ENCODE measurements around the gene USP3. TPM values are rescaled to one million over a fixed set of nuclear protein-coding genes. Genes with fewer than 3 reads are reported as not detected.

Gene USP3
- polyA plus RNA-seq, 1 donor (not counting 4 experiments of a cell fraction or from before 2014, with no cell fraction given): 16.2 TPM

DNA sequence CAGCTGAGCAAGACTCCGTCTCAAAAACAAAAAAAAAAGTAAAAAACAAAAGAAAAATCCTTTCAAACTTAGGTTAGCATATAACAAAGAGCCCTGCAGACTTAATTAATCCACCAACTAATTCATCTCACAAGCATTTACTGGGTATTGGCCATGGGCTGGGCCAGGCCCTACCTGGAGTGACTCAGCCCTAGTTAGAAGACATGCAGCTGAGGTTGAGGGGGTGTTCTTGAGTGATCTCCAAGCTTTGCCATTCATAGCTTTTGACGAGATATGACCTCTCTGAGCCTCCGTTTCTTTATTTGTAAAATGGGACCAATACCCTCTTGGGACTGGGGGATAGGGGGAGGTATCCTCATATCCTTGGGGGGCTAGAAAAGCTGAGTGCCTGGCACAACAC lies 100.6 kb downstream of the USP3 start:
- H2AFZ ChIP-seq (ENCODE audit: control insufficient read depth, low read length): no peak overlapping the region
- H3K9ac ChIP-seq (ENCODE audit: control insufficient read depth, extremely low read depth, insufficient read depth, low read length): no peak overlapping the region
- no peak for FAIRE-seq
- H3K4me2 ChIP-seq (ENCODE audit: control insufficient read depth, extremely low read depth, insufficient read depth, low read depth, low read length): no peak overlapping the region
- H3K4me1 ChIP-seq (ENCODE audit: control insufficient read depth, extremely low read depth, insufficient read depth, low read length): peaks cover 5% of the 10 kb centered on the region
- H3K27me3 ChIP-seq (ENCODE audit: control insufficient read depth, extremely low read depth, insufficient read depth, low read length): no peaks in the 10 kb centered on the region
- H3K4me3 ChIP-seq (ENCODE audit: control insufficient read depth in 2 of 3, extremely low read depth in 1 of 3, insufficient read depth in 2 of 3, low read depth in 1 of 3, low read length in 3 of 3): no peak overlapping the region
- no peaks in the 10 kb centered on the region for H3K9me1 ChIP-seq (ENCODE audit: control insufficient read depth, extremely low read depth, insufficient read depth, low read length)
- DNase-seq (ENCODE audit: low read depth, low spot score): no peak
- H3K36me3 ChIP-seq (ENCODE audit: control insufficient read depth in 2 of 2, extremely low read depth in 1 of 2, insufficient read depth in 2 of 2, low read length in 2 of 2): peaks cover 7 to 8% of the 10 kb centered on the region in 2 experiments
- TF ChIP-seq EZH2 (IDR thresholded peaks at IDR 0.05; ENCODE audit: low read length): no peak
- TF ChIP-seq, protein P1, sequence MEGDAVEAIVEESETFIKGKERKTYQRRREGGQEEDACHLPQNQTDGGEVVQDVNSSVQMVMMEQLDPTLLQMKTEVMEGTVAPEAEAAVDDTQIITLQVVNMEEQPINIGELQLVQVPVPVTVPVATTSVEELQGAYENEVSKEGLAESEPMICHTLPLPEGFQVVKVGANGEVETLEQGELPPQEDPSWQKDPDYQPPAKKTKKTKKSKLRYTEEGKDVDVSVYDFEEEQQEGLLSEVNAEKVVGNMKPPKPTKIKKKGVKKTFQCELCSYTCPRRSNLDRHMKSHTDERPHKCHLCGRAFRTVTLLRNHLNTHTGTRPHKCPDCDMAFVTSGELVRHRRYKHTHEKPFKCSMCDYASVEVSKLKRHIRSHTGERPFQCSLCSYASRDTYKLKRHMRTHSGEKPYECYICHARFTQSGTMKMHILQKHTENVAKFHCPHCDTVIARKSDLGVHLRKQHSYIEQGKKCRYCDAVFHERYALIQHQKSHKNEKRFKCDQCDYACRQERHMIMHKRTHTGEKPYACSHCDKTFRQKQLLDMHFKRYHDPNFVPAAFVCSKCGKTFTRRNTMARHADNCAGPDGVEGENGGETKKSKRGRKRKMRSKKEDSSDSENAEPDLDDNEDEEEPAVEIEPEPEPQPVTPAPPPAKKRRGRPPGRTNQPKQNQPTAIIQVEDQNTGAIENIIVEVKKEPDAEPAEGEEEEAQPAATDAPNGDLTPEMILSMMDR (optimal IDR thresholded peaks at IDR 0.05 in 1 of 3, IDR thresholded peaks at IDR 0.05 in 1 of 3, conservative IDR thresholded peaks at IDR 0.05 in 1 of 3; ENCODE audit: extremely low read depth in 1 of 3, insufficient read depth in 2 of 3, low read length in 3 of 3): no peak
- no peaks in the 10 kb centered on the region for H4K20me1 ChIP-seq (ENCODE audit: control insufficient read depth, extremely low read depth, insufficient read depth, low read length)
- H3K27ac ChIP-seq (ENCODE audit: control insufficient read depth, insufficient read depth, low read length): no peak overlapping the region
- dilution Hi-C loops (cut with MboI; ENCODE audit: extremely low pct_ligation_motif_present, low sequenced_read_pairs): no loop called here
- no peaks in the 10 kb centered on the region for H3K9me3 ChIP-seq (ENCODE audit: control insufficient read depth, low read depth, low read length)
- H3K79me2 ChIP-seq (ENCODE audit: control insufficient read depth, insufficient read depth, low read length): no peaks in the 10 kb centered on the region

DNA sequence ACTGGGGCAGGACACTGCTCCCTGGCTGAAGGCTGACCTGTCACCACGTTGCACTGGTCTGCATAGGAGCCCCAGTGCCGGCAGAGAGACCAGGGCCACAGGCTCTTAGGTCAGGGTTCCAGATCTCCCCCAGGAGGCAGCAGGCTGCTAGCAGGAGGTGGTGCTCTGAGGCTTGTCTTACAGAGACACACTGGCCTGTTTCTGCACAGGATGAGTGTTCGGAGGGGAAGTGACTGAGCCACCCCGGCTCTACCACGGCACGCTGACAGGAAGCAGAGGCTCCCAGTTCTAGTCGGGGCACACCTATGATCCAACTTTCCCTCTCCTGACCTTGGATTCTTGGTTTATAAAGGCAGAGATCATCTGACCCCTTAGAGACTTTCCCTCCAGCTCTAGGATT lies 101.4 kb downstream of the USP3 start:
- FAIRE-seq (no peak), DNase-seq (ENCODE audit: low read depth, low spot score) (no peak)
- H3K9me3 ChIP-seq (ENCODE audit: control insufficient read depth, low read depth, low read length): no peaks in the 10 kb centered on the region
- H2AFZ ChIP-seq (ENCODE audit: control insufficient read depth, low read length): no peak overlapping the region
- H3K4me2 ChIP-seq (ENCODE audit: control insufficient read depth, extremely low read depth, insufficient read depth, low read depth, low read length): no peak overlapping the region
- dilution Hi-C loops (cut with MboI; ENCODE audit: extremely low pct_ligation_motif_present, low sequenced_read_pairs): no loop called here
- H3K79me2 ChIP-seq (ENCODE audit: control insufficient read depth, insufficient read depth, low read length): no peaks in the 10 kb centered on the region
- H3K9ac ChIP-seq (ENCODE audit: control insufficient read depth, extremely low read depth, insufficient read depth, low read length): no peak overlapping the region
- no peaks in the 10 kb centered on the region for H4K20me1 ChIP-seq (ENCODE audit: control insufficient read depth, extremely low read depth, insufficient read depth, low read length)
- no peaks in the 10 kb centered on the region for H3K9me1 ChIP-seq (ENCODE audit: control insufficient read depth, extremely low read depth, insufficient read depth, low read length)
- peaks cover 7 to 8% of the 10 kb centered on the region in 2 experiments for H3K36me3 ChIP-seq (ENCODE audit: control insufficient read depth in 2 of 2, extremely low read depth in 1 of 2, insufficient read depth in 2 of 2, low read length in 2 of 2)
- H3K4me1 ChIP-seq (ENCODE audit: control insufficient read depth, extremely low read depth, insufficient read depth, low read length): peaks cover 4% of the 10 kb centered on the region
- H3K27ac ChIP-seq (ENCODE audit: control insufficient read depth, insufficient read depth, low read length): no peak overlapping the region
- no peaks in the 10 kb centered on the region for H3K27me3 ChIP-seq (ENCODE audit: control insufficient read depth, extremely low read depth, insufficient read depth, low read length)
- no peak overlapping the region for H3K4me3 ChIP-seq (ENCODE audit: control insufficient read depth in 2 of 3, extremely low read depth in 1 of 3, insufficient read depth in 2 of 3, low read depth in 1 of 3, low read length in 3 of 3)
- no peak for TF ChIP-seq EZH2 (IDR thresholded peaks at IDR 0.05; ENCODE audit: low read length)
- TF ChIP-seq, protein P1 (optimal IDR thresholded peaks at IDR 0.05 in 1 of 3, IDR thresholded peaks at IDR 0.05 in 1 of 3, conservative IDR thresholded peaks at IDR 0.05 in 1 of 3; ENCODE audit: extremely low read depth in 1 of 3, insufficient read depth in 2 of 3, low read length in 3 of 3): no peak

Data from keratinocyte (primary cell).